K562 (cell line): ENCODE measurements around the gene PSMB10. TPM values are rescaled to one million over a fixed set of nuclear protein-coding genes. Genes with fewer than 3 reads are reported as not detected.

Experiments used
- C11orf30 ChIP-seq: fragments of 450-650 bp; IDR thresholded peaks from 2 replicates; pipeline ENCODE4 v1.6.1; 2016; ENCODE audit warnings: low read depth, mild to moderate bottlenecking
- HDAC6 ChIP-seq: IDR thresholded peaks from 2 replicates; pipeline ENCODE4 v1.6.1; 2012; ENCODE audit warnings: low read depth, mild to moderate bottlenecking, control low read depth, inconsistent platforms, low read length, moderate library complexity
- HOXB6 ChIP-seq: fragments of 250-450 bp; sonication (Bioruptor Pico); IDR thresholded peaks from 2 replicates; pipeline ENCODE4 v1.5.1; 2022; ENCODE audit warnings: mild to moderate bottlenecking, borderline replicate concordance
- JUNB ChIP-seq: fragments of 450-650 bp; formaldehyde crosslinking; conservative IDR thresholded peaks from 2 replicates; pipeline ENCODE4 v1.4.0; 2020; ENCODE audit warnings: mild to moderate bottlenecking
- RBBP5 ChIP-seq: fragments of 200-600 bp; sonication (generic); IDR thresholded peaks from 2 replicates; pipeline ENCODE4 v1.6.1; 2012; ENCODE audit warnings: borderline replicate concordance, mild to moderate bottlenecking, low read length, control low read depth, inconsistent platforms; ENCODE audit not compliant: insufficient read depth, poor library complexity, severe bottlenecking
- RNF2 ChIP-seq: sonication (generic); IDR thresholded peaks from 2 replicates; pipeline ENCODE4 v1.6.1; 2016
- TARDBP ChIP-seq: fragments of 450-650 bp; IDR thresholded peaks from 2 replicates; pipeline ENCODE4 v1.6.1; 2016
- ZEB2 ChIP-seq: fragments of 450-650 bp; IDR thresholded peaks from 2 replicates; pipeline ENCODE4 v1.6.1; 2016
- ZFP36 ChIP-seq: fragments of 150-350 bp; IDR thresholded peaks from 2 replicates; pipeline ENCODE4 v1.6.1; 2018; ENCODE audit warnings: low read length, low read depth; ENCODE audit not compliant: partially characterized antibody
- ZNF140 ChIP-seq: fragments of 250-450 bp; sonication (Bioruptor Pico); IDR thresholded peaks from 2 replicates; pipeline ENCODE4 v1.8.0; 2021; ENCODE audit warnings: moderate library complexity, mild to moderate bottlenecking, inconsistent platforms
- ZNF23 ChIP-seq: fragments of 250-450 bp; sonication (Bioruptor Pico); IDR thresholded peaks from 2 replicates; pipeline ENCODE4 v1.4.0; 2020; ENCODE audit warnings: mild to moderate bottlenecking
- ZNF274 ChIP-seq: IDR thresholded peaks from 2 replicates; pipeline ENCODE4 v1.6.1; 2011; ENCODE audit warnings: low read depth, mild to moderate bottlenecking, low read length, moderate library complexity, borderline replicate concordance
- ZNF57 ChIP-seq: fragments of 450-650 bp; formaldehyde crosslinking; IDR thresholded peaks from 2 replicates; pipeline ENCODE4 v1.4.0; 2020; ENCODE audit warnings: mild to moderate bottlenecking, moderate library complexity
- polyA plus RNA-seq, 8 experiments: library from polyadenylated mRNA; depleted of rRNA in 4 of 8; stranded (reverse) in 5 of 8; unstranded in 3 of 8; fragments of >200 nt; fragmentation: Nextera tagmentation in 2 of 8; fragmentation: Illumina TruSeq in 1 of 8; extraction: Ambion mirVana in 2 of 8; extraction: Trizol in 1 of 8; gene quantifications; 2 replicates each; pipeline versions ENCODE4 v1.2.1 to v1.2.3, GENCODE V29; 2011 to 2014; ENCODE audit warnings: inconsistent platforms in 1 of 8, missing spikeins in 1 of 8
- total RNA-seq, 7 experiments: library from RNA; depleted of rRNA in 6 of 7; stranded (reverse); fragments of >200 nt in 6 of 7; fragmentation: Illumina TruSeq in 2 of 7; extraction: Trizol in 2 of 7; gene quantifications; 2 replicates each; pipeline versions ENCODE4 v1.2.1 to v1.2.3, GENCODE V29; 2011 to 2021; ENCODE audit warnings: low replicate concordance in 1 of 7
- TF ChIP-seq, protein P1 (sequence below): sonication (generic); formaldehyde crosslinking; IDR thresholded peaks from 2 replicates; pipeline ENCODE4 v1.8.0; 2022; ENCODE audit warnings: missing genetic modification reagents, mild to moderate bottlenecking, moderate library complexity, borderline replicate concordance
- TF ChIP-seq, protein P2 (sequence below): conservative IDR thresholded peaks from 2 replicates; pipeline ENCODE4 v1.6.1; 2011; ENCODE audit warnings: low read depth, mild to moderate bottlenecking, low read length; ENCODE audit not compliant: control insufficient read depth
- TF ChIP-seq, protein P3 (sequence below): fragments of 250-450 bp; sonication (Bioruptor Pico); IDR thresholded peaks from 2 replicates; pipeline ENCODE4 v1.5.0; 2022; ENCODE audit warnings: mild to moderate bottlenecking
- TF ChIP-seq, protein P4 (sequence below): sonication (generic); formaldehyde crosslinking; IDR thresholded peaks from 2 replicates; pipeline ENCODE4 v1.8.0; 2022; ENCODE audit warnings: mild to moderate bottlenecking, missing genetic modification reagents
- TF ChIP-seq, protein P5 (sequence below): fragments of 450-650 bp; formaldehyde crosslinking; IDR thresholded peaks from 2 replicates; pipeline ENCODE4 v1.4.0; 2022; ENCODE audit warnings: mild to moderate bottlenecking, moderate library complexity

Gene PSMB10
- total and polyA plus RNA-seq, 9 of the 15 experiments (the other 6 are each of a cell fraction or from before 2014, with no cell fraction given) = 11.7 to 105 (median 51.0) TPM

DNA sequence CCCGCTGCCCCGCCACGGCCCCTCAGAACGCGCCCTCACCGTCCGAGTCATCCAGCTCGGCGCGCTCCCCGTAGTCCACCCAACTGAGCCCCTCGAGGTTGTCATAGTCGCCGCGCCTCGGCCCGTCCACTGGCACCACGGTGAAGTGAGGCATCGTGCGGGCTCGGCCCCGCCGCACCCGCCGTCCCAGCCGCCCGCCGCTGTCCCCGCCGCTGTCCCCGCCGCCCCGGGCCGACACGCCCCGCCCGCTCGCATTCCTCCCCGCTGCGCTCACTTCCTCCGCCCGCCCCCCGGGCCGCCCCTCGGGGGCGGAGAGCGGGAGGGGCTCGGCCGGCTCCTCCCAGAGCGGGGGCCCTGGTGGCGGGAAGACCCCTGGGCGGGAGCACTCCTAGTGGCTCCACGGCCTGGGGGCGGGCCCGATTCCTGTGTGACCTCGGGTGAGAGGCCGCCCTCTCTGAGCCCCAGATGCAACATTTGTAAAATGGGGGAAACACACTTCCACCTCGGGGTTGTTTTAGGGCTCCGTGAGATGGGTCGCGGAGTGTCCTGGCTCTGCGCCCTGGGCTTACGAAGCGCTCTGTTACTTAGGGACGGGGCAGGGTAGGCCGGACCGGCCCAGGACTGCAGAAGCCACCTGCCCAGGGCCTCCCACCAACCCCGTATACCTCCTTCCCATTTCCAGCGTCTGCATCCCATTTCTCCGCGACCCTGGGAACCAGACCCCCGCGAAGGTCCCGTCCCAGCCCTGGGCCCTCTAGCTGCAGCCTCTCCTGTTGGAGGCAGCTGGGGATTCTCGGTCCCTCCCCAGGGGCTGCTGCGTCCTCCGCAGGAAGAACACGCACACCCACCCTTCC is 32.0 kb upstream of the PSMB10 start, which contains the start of gene SLC12A4 (continued):
- TF ChIP-seq, protein P1, sequence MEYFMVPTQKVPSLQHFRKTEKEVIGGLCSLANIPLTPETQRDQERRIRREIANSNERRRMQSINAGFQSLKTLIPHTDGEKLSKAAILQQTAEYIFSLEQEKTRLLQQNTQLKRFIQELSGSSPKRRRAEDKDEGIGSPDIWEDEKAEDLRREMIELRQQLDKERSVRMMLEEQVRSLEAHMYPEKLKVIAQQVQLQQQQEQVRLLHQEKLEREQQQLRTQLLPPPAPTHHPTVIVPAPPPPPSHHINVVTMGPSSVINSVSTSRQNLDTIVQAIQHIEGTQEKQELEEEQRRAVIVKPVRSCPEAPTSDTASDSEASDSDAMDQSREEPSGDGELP (CRISPR knock-in tag) = peak; percentile 76; the same call in 1 of the 2 replicates
- peak; percentile 99 for TF ChIP-seq ZFP36
- TF ChIP-seq, protein P2, sequence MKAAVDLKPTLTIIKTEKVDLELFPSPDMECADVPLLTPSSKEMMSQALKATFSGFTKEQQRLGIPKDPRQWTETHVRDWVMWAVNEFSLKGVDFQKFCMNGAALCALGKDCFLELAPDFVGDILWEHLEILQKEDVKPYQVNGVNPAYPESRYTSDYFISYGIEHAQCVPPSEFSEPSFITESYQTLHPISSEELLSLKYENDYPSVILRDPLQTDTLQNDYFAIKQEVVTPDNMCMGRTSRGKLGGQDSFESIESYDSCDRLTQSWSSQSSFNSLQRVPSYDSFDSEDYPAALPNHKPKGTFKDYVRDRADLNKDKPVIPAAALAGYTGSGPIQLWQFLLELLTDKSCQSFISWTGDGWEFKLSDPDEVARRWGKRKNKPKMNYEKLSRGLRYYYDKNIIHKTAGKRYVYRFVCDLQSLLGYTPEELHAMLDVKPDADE = peak; percentile 78
- no peak for TF ChIP-seq RNF2
- no peak for TF ChIP-seq ZEB2
- peak; percentile 41; the same call in 1 of the 2 replicates for TF ChIP-seq TARDBP
- TF ChIP-seq HDAC6 = no peak
- TF ChIP-seq ZNF23 (CRISPR knock-in tag) = no peak
- no peak for TF ChIP-seq C11orf30
- TF ChIP-seq, protein P3, sequence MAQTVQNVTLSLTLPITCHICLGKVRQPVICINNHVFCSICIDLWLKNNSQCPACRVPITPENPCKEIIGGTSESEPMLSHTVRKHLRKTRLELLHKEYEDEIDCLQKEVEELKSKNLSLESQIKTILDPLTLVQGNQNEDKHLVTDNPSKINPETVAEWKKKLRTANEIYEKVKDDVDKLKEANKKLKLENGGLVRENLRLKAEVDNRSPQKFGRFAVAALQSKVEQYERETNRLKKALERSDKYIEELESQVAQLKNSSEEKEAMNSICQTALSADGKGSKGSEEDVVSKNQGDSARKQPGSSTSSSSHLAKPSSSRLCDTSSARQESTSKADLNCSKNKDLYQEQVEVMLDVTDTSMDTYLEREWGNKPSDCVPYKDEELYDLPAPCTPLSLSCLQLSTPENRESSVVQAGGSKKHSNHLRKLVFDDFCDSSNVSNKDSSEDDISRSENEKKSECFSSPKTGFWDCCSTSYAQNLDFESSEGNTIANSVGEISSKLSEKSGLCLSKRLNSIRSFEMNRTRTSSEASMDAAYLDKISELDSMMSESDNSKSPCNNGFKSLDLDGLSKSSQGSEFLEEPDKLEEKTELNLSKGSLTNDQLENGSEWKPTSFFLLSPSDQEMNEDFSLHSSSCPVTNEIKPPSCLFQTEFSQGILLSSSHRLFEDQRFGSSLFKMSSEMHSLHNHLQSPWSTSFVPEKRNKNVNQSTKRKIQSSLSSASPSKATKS (CRISPR knock-in tag) = no peak
- no peak for TF ChIP-seq HOXB6 (CRISPR knock-in tag)
- no peak for TF ChIP-seq JUNB (CRISPR knock-in tag)
- TF ChIP-seq ZNF57 = no peak
- TF ChIP-seq ZNF274 = no peak
- TF ChIP-seq RBBP5 = peak; percentile 66
- TF ChIP-seq ZNF140 = no peak
- TF ChIP-seq, protein P4, sequence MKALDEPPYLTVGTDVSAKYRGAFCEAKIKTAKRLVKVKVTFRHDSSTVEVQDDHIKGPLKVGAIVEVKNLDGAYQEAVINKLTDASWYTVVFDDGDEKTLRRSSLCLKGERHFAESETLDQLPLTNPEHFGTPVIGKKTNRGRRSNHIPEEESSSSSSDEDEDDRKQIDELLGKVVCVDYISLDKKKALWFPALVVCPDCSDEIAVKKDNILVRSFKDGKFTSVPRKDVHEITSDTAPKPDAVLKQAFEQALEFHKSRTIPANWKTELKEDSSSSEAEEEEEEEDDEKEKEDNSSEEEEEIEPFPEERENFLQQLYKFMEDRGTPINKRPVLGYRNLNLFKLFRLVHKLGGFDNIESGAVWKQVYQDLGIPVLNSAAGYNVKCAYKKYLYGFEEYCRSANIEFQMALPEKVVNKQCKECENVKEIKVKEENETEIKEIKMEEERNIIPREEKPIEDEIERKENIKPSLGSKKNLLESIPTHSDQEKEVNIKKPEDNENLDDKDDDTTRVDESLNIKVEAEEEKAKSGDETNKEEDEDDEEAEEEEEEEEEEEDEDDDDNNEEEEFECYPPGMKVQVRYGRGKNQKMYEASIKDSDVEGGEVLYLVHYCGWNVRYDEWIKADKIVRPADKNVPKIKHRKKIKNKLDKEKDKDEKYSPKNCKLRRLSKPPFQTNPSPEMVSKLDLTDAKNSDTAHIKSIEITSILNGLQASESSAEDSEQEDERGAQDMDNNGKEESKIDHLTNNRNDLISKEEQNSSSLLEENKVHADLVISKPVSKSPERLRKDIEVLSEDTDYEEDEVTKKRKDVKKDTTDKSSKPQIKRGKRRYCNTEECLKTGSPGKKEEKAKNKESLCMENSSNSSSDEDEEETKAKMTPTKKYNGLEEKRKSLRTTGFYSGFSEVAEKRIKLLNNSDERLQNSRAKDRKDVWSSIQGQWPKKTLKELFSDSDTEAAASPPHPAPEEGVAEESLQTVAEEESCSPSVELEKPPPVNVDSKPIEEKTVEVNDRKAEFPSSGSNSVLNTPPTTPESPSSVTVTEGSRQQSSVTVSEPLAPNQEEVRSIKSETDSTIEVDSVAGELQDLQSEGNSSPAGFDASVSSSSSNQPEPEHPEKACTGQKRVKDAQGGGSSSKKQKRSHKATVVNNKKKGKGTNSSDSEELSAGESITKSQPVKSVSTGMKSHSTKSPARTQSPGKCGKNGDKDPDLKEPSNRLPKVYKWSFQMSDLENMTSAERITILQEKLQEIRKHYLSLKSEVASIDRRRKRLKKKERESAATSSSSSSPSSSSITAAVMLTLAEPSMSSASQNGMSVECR = peak; percentile 16; the same call in 1 of the 2 replicates
- TF ChIP-seq, protein P5, sequence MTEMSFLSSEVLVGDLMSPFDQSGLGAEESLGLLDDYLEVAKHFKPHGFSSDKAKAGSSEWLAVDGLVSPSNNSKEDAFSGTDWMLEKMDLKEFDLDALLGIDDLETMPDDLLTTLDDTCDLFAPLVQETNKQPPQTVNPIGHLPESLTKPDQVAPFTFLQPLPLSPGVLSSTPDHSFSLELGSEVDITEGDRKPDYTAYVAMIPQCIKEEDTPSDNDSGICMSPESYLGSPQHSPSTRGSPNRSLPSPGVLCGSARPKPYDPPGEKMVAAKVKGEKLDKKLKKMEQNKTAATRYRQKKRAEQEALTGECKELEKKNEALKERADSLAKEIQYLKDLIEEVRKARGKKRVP = no peak
